ENCODE measurements around the gene RAMP1.

The RAMP1 gene

GRCh38 chr2:237917696-237918374 is 58.4 kb downstream of the RAMP1 start:
- Histone ChIP-seq H3K27ac (replicated peaks) (no peak overlapping the region), H3K27me3 (ENCODE audit: insufficient read depth, poor library complexity, severe bottlenecking) (no peaks in the 10 kb centered on the region), H3K4me3 (replicated peaks; ENCODE audit: insufficient read depth, low read length) (no peak overlapping the region)
- TF ChIP-seq SPI1 (IDR thresholded peaks at IDR 0.05; ENCODE audit: borderline replicate concordance, low read depth) = no peak
- TF ChIP-seq, protein P1, sequence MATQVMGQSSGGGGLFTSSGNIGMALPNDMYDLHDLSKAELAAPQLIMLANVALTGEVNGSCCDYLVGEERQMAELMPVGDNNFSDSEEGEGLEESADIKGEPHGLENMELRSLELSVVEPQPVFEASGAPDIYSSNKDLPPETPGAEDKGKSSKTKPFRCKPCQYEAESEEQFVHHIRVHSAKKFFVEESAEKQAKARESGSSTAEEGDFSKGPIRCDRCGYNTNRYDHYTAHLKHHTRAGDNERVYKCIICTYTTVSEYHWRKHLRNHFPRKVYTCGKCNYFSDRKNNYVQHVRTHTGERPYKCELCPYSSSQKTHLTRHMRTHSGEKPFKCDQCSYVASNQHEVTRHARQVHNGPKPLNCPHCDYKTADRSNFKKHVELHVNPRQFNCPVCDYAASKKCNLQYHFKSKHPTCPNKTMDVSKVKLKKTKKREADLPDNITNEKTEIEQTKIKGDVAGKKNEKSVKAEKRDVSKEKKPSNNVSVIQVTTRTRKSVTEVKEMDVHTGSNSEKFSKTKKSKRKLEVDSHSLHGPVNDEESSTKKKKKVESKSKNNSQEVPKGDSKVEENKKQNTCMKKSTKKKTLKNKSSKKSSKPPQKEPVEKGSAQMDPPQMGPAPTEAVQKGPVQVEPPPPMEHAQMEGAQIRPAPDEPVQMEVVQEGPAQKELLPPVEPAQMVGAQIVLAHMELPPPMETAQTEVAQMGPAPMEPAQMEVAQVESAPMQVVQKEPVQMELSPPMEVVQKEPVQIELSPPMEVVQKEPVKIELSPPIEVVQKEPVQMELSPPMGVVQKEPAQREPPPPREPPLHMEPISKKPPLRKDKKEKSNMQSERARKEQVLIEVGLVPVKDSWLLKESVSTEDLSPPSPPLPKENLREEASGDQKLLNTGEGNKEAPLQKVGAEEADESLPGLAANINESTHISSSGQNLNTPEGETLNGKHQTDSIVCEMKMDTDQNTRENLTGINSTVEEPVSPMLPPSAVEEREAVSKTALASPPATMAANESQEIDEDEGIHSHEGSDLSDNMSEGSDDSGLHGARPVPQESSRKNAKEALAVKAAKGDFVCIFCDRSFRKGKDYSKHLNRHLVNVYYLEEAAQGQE (IDR thresholded peaks at IDR 0.05; ENCODE audit: insufficient replicate concordance, low read depth) = no peak
- TF ChIP-seq CTCF (IDR thresholded peaks at IDR 0.05; ENCODE audit: insufficient read depth, low read length) = no peak
- no peak for TF ChIP-seq POLR2AphosphoS5 (IDR thresholded peaks at IDR 0.05; ENCODE audit: low read depth)
- TF ChIP-seq GABPA (IDR thresholded peaks at IDR 0.05; ENCODE audit: low read depth) = no peak
- DNase-seq (ENCODE audit: low read depth in 1 of 2, low spot score in 1 of 2) = no peak

DNA sequence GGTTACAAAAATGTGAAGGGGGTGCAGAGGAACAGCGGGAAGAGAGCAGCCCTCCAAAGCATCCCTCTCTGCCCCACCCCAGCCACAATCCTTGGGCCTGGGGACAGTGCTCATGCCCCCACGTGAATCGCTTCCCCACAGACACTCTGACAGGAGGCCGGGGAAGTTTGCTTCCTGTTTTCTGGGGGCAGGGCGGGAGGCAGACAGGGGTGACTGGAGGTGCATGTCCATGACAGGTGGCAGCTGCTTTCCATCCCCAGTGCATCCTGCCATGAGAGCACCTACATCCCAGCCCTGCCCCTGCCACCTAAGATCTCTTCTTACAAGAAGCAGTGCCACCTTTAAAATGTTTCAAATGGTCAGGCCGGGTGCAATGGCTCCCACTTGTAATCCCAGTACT is 60.2 kb downstream of the RAMP1 start:
- TF ChIP-seq CTCF (IDR thresholded peaks at IDR 0.05; ENCODE audit: insufficient read depth, low read length) (no peak), GABPA (IDR thresholded peaks at IDR 0.05; ENCODE audit: low read depth) (no peak), SPI1 (IDR thresholded peaks at IDR 0.05; ENCODE audit: borderline replicate concordance, low read depth) (peak; percentile 33; the same call in 1 of the 2 replicates), POLR2AphosphoS5 (IDR thresholded peaks at IDR 0.05; ENCODE audit: low read depth) (no peak)
- TF ChIP-seq, protein P1 (IDR thresholded peaks at IDR 0.05; ENCODE audit: insufficient replicate concordance, low read depth) = no peak
- no peak overlapping the region for H3K4me3 ChIP-seq (replicated peaks; ENCODE audit: insufficient read depth, low read length)
- no peak overlapping the region for H3K27ac ChIP-seq (replicated peaks)
- peak in 1 of 2 experiments; percentile 75 for DNase-seq (ENCODE audit: low read depth in 1 of 2, low spot score in 1 of 2)
- no peaks in the 10 kb centered on the region for H3K27me3 ChIP-seq (ENCODE audit: insufficient read depth, poor library complexity, severe bottlenecking)

GRCh38 chr2:237920673-237921072 is 61.2 kb downstream of the RAMP1 start:
- TF ChIP-seq, protein P1 (IDR thresholded peaks at IDR 0.05; ENCODE audit: insufficient replicate concordance, low read depth) = no peak
- TF ChIP-seq POLR2AphosphoS5 (IDR thresholded peaks at IDR 0.05; ENCODE audit: low read depth) (no peak), GABPA (IDR thresholded peaks at IDR 0.05; ENCODE audit: low read depth) (no peak), CTCF (IDR thresholded peaks at IDR 0.05; ENCODE audit: insufficient read depth, low read length) (no peak), SPI1 (IDR thresholded peaks at IDR 0.05; ENCODE audit: borderline replicate concordance, low read depth) (no peak)
- no peak for DNase-seq (ENCODE audit: low read depth in 1 of 2, low spot score in 1 of 2)
- Histone ChIP-seq H3K27me3 (ENCODE audit: insufficient read depth, poor library complexity, severe bottlenecking) (no peaks in the 10 kb centered on the region), H3K4me3 (replicated peaks; ENCODE audit: insufficient read depth, low read length) (no peak overlapping the region), H3K27ac (replicated peaks) (no peak overlapping the region)

All from HL-60 (cell line).